Activated CD8-positive, alpha-beta memory T cell treated with anti-CD3 and anti-CD28 coated beads, Interleukin-2, amount 50 U/mL, for 4 hours (primary cell): ENCODE measurements around the gene CT45A7.
"Not testable (repeated sequence)": the region's sequence is repeated elsewhere in the genome, so short reads cannot be mapped to it uniquely, and the experiment has no call there.

ENCODE experiments used
- DNase-seq: peaks from one replicate; pipeline ENCODE4 v3.0.0-alpha.2; 2020

Gene CT45A7

GRCh38 chrX:135837180-135837579, at the start of gene CT45A7:
Gene CT45A7 (minus strand): TSS chrX:135837280. CDS start chrX:135833533, 3,747 bp downstream.
- DNase-seq = not testable (repeated sequence)

- not testable (repeated sequence) for DNase-seq
Observed at GRCh38 chrX:135882741-135883140, 45.7 kb upstream of the CT45A7 start.

GRCh38 chrX:135871712-135872111, 34.6 kb upstream of the CT45A7 start, which contains the start of gene CT45A9:
Gene CT45A9 (minus strand): TSS chrX:135871812. CDS start chrX:135868061, 3,751 bp downstream.
- DNase-seq = not testable (repeated sequence)

- DNase-seq = not testable (repeated sequence)
Observed at GRCh38 chrX:135854438-135854837, 17.4 kb upstream of the CT45A7 start, which contains the start of gene CT45A8. Gene CT45A8 (minus strand): TSS chrX:135854538. CDS start chrX:135850783, 3,755 bp downstream.

GRCh38 chrX:135819912-135820311, 17.2 kb downstream of the CT45A7 start, which contains the start of gene CT45A2:
Gene CT45A2 (minus strand): TSS chrX:135820012. CDS start chrX:135816265, 3,747 bp downstream.
- not testable (repeated sequence) for DNase-seq

- not testable (repeated sequence) for DNase-seq
Observed at GRCh38 chrX:135802687-135803086, 34.4 kb downstream of the CT45A7 start, which contains the start of gene CT45A6. Gene CT45A6 (minus strand): TSS chrX:135802787. CDS start chrX:135798993, 3,794 bp downstream.

GRCh38 chrX:135785403-135785802, 51.7 kb downstream of the CT45A7 start, which contains the start of gene CT45A5:
Gene CT45A5 (minus strand): TSS chrX:135785503. CDS start chrX:135781729, 3,774 bp downstream.
- not testable (repeated sequence) for DNase-seq
